Activated CD8-positive, alpha-beta memory T cell treated with anti-CD3 and anti-CD28 coated beads, Interleukin-2, amount 10 ng/mL, durations not matched to agents 7 days and 5 days (primary cell): ENCODE data around the gene METTL21C. TPM values are rescaled to one million over a fixed set of nuclear protein-coding genes. Genes with fewer than 3 reads are reported as not detected.

Experiments
- ATAC-seq: fragments of 150-1000 bp; cut with Tn5 transposase; one replicate; pipeline ENCODE4 v1.10.0; 2021; ENCODE audit warnings: moderate library complexity
- CTCF ChIA-PET: fragments of 350-600 bp; sonication (Branson Sonifier 250); formaldehyde crosslinking; loops from one replicate; lab custom pipeline; 2021; ENCODE audit warnings: antibody characterized with exemption; lab: Charles Lee
- DNase-seq: peaks from one replicate; pipeline ENCODE4 v3.0.0-alpha.2; 2020
- H3K27ac Mint-ChIP-seq: one replicate; pipeline ENCODE4 v1.8.0; 2021; ENCODE audit warnings: mild to moderate bottlenecking, mixed read lengths
- H3K27me3 Mint-ChIP-seq: one replicate; pipeline ENCODE4 v1.8.0; 2021; ENCODE audit warnings: mixed read lengths
- H3K36me3 Mint-ChIP-seq: one replicate; pipeline ENCODE4 v1.8.0; 2021; ENCODE audit warnings: mild to moderate bottlenecking, mixed read lengths
- H3K4me1 Mint-ChIP-seq: one replicate; pipeline ENCODE4 v1.8.0; 2021; ENCODE audit warnings: mixed read lengths
- H3K4me3 Mint-ChIP-seq: one replicate; pipeline ENCODE4 v1.8.0; 2021; ENCODE audit warnings: mild to moderate bottlenecking, moderate library complexity, mixed read lengths
- H3K9me3 Mint-ChIP-seq: one replicate; pipeline ENCODE4 v1.8.0; 2022; ENCODE audit warnings: low read depth, mixed read lengths
- total RNA-seq, 2 experiments: library from RNA; stranded (reverse); gene quantifications; one replicate each; pipeline ENCODE4 v1.2.3, GENCODE V29; 2021

The METTL21C gene
- total RNA-seq, 2 experiments from 2014 or later = not detected

DNA sequence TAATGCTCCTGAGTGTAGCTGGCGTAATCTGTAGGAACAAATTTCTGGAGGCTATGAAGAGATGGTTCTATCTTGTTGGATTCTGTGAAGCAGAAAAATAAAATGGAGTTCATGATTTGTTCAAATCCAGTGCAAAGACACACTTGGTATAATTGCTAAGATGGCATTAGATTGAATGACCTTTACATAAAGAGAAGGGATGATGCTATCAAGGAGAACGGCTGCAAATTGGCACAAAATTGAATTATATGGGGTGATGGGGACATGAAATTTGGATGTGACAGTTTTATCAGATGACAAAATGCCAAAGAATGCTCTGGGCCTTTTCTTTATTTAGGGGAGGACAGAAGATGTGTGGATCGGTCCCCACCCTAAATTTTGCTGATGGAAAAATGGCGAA lies 4.0 kb downstream of the METTL21C start:
- Mint-ChIP-seq H3K27ac (no peak overlapping the region), H3K36me3 (no peaks in the 10 kb centered on the region), H3K9me3 (no peaks in the 10 kb centered on the region), H3K27me3 (peaks cover 39% of the 10 kb centered on the region), H3K4me1 (peaks cover 8% of the 10 kb centered on the region), H3K4me3 (no peak overlapping the region)
- DNase-seq (no peak), ATAC-seq (no peak)
- CTCF ChIA-PET = no interaction called here

GRCh38 chr13:102688306-102688973 lies 6.4 kb downstream of the METTL21C start:
- H3K4me3 Mint-ChIP-seq = no peak overlapping the region
- H3K4me1 Mint-ChIP-seq = peaks cover 10% of the 10 kb centered on the region
- CTCF ChIA-PET = no interaction called here
- ATAC-seq = no peak
- no peaks in the 10 kb centered on the region for H3K9me3 Mint-ChIP-seq
- H3K27me3 Mint-ChIP-seq = peaks cover 21% of the 10 kb centered on the region
- peaks cover 1% of the 10 kb centered on the region for H3K36me3 Mint-ChIP-seq
- DNase-seq = no peak
- H3K27ac Mint-ChIP-seq = no peak overlapping the region

DNA sequence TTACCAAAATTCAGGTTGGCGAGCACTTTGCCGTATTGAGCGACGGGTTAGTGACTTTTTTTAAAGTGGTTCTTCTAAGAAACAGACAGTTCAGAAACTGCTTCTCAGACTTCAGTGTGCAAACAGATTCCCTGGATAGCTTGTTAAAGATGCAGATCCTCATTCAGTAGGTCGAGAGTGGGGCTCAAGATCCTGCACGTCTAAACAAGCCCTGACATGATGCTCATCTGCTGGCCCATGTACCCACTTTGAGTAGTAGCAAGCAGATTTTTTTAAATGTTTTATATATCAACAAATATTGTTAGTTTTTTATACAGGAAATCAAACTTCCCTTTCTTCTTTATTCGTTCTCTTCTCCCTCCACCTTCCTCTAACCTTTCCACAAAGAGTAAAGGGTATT lies 7.3 kb downstream of the METTL21C start:
- CTCF ChIA-PET = no interaction called here
- DNase-seq (no peak), ATAC-seq (no peak)
- Mint-ChIP-seq H3K27me3 (peaks cover 14% of the 10 kb centered on the region), H3K4me1 (peaks cover 15% of the 10 kb centered on the region), H3K4me3 (no peak overlapping the region), H3K27ac (no peak overlapping the region), H3K9me3 (no peaks in the 10 kb centered on the region), H3K36me3 (peaks cover 3% of the 10 kb centered on the region)

- ATAC-seq (peak; percentile 47), DNase-seq (no peak)
- H3K27me3 Mint-ChIP-seq = peaks cover 7% of the 10 kb centered on the region
- no peaks in the 10 kb centered on the region for H3K9me3 Mint-ChIP-seq
- CTCF ChIA-PET = interaction anchor here (1.6 kb wide), 1 partner anchor 94 kb away, joined by 4 read pairs; no protein-coding TSS in a partner anchor
- peaks cover 20% of the 10 kb centered on the region for H3K4me1 Mint-ChIP-seq
- H3K36me3 Mint-ChIP-seq = peaks cover 3% of the 10 kb centered on the region
- no peak overlapping the region for H3K4me3 Mint-ChIP-seq
- no peak overlapping the region for H3K27ac Mint-ChIP-seq
These were observed 8.8 kb downstream of the METTL21C start for GRCh38 chr13:102686024-102686423.

- CTCF ChIA-PET = interaction anchor here (1.4 to 1.7 kb wide), 2 partner anchors 102 to 187 kb away, joined by 5 read pairs; no protein-coding TSS in a partner anchor
- H3K27ac Mint-ChIP-seq = no peak overlapping the region
- peaks cover 38% of the 10 kb centered on the region for H3K4me1 Mint-ChIP-seq
- no peak for ATAC-seq
- H3K9me3 Mint-ChIP-seq = no peaks in the 10 kb centered on the region
- no peak for DNase-seq
- H3K4me3 Mint-ChIP-seq = no peak overlapping the region
- peaks cover 18% of the 10 kb centered on the region for H3K36me3 Mint-ChIP-seq
- peaks cover 3% of the 10 kb centered on the region for H3K27me3 Mint-ChIP-seq
These were observed 11.2 kb downstream of the METTL21C start for GRCh38 chr13:102683637-102684036.

DNA sequence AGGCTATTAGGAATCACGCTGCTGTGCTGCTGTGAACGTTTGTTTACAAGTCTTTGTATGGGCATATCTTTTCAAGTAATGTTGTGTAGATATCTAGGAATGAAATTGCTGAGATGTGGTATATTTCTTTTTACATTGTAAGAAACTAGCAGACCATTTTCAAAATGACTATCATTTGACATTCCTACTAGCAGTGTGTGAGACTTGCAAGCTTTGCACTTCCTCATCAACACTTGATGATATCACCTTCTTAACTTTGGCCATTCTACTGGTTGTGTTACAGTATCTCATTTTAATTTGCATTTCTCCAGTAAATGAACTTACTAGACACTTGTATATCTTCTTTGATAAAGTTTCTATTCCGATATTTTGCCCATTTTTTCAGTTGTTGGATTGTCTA lies 12.1 kb downstream of the METTL21C start:
- no peak for ATAC-seq
- Mint-ChIP-seq H3K27ac (no peak overlapping the region), H3K36me3 (peaks cover 22% of the 10 kb centered on the region), H3K27me3 (no peaks in the 10 kb centered on the region), H3K9me3 (no peaks in the 10 kb centered on the region), H3K4me1 (peaks cover 38% of the 10 kb centered on the region), H3K4me3 (no peak overlapping the region)
- CTCF ChIA-PET = interaction anchor here (1.4 to 1.7 kb wide), 2 partner anchors 102 to 188 kb away, joined by 5 read pairs; no protein-coding TSS in a partner anchor
- DNase-seq = no peak

DNA sequence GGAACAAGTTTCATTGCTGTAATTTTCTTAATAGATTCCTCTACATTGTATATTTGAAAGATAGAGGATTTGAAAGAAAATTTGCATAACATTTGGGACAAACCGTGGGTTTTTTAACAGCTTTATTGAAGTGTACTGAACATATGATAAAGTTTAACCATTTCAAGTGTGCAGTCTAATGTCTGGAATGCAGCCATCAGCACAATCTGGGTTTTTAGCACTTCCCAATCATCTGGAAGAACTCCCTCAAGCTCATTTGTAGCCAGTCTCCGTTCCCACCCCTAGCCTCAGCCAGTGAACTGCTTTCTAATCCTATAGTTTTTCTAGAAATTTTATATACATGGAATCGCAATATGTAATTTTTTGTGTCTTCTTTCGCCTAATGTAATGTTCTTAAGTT lies 12.6 kb downstream of the METTL21C start:
- H3K9me3 Mint-ChIP-seq = no peaks in the 10 kb centered on the region
- H3K36me3 Mint-ChIP-seq = peaks cover 26% of the 10 kb centered on the region
- CTCF ChIA-PET = interaction anchor here (1.4 to 1.7 kb wide), 2 partner anchors 101 to 188 kb away, joined by 5 read pairs; no protein-coding TSS in a partner anchor
- H3K4me1 Mint-ChIP-seq = peaks cover 38% of the 10 kb centered on the region
- H3K4me3 Mint-ChIP-seq = no peak overlapping the region
- H3K27me3 Mint-ChIP-seq = no peaks in the 10 kb centered on the region
- ATAC-seq (no peak), DNase-seq (no peak)
- H3K27ac Mint-ChIP-seq = no peak overlapping the region

GRCh38 chr13:102680842-102681740 lies 13.8 kb downstream of the METTL21C start:
- CTCF ChIA-PET = no interaction called here
- ATAC-seq (peak; percentile 61), DNase-seq (no peak)
- Mint-ChIP-seq H3K9me3 (no peaks in the 10 kb centered on the region), H3K36me3 (peaks cover 33% of the 10 kb centered on the region), H3K27ac (peak overlapping the region; percentile 61), H3K27me3 (no peaks in the 10 kb centered on the region), H3K4me3 (no peak overlapping the region), H3K4me1 (peaks cover 32% of the 10 kb centered on the region)

DNA sequence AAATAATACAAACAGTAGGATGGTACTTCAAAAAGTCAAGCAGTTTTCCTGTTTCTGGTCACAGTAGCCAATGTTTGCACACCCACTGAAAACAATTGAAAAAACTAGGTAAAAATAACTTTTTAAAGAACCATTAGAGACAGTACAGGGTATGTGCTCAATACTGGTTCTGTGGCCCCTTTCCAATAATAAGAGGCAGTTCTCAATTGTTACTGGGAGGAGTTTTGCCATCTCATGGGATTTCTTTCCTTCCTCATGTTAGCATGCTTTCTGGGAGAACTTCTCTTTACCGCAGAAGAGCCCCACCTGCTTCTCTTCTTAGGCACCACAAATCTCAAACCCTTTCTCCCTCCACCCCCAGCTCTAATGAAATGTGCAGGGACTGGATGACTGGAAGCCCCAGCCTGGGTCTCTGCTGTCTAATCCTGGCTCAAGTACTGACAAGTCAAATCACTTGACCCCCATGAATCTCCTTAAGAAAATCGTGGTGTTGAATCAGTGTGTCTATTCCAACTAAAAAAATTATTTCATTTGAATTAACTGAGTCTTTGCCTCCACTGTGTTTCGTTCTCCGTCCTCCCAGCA lies 14.6 kb downstream of the METTL21C start:
- Mint-ChIP-seq H3K36me3 (peaks cover 39% of the 10 kb centered on the region), H3K9me3 (no peaks in the 10 kb centered on the region), H3K4me3 (no peak overlapping the region), H3K27ac (peak overlapping the region; percentile 61), H3K4me1 (peaks cover 28% of the 10 kb centered on the region), H3K27me3 (no peaks in the 10 kb centered on the region)
- no peak for ATAC-seq
- CTCF ChIA-PET = interaction anchor here (1.0 kb wide), 1 partner anchor 166 kb away, joined by 3 read pairs; no protein-coding TSS in a partner anchor
- DNase-seq = no peak

DNA sequence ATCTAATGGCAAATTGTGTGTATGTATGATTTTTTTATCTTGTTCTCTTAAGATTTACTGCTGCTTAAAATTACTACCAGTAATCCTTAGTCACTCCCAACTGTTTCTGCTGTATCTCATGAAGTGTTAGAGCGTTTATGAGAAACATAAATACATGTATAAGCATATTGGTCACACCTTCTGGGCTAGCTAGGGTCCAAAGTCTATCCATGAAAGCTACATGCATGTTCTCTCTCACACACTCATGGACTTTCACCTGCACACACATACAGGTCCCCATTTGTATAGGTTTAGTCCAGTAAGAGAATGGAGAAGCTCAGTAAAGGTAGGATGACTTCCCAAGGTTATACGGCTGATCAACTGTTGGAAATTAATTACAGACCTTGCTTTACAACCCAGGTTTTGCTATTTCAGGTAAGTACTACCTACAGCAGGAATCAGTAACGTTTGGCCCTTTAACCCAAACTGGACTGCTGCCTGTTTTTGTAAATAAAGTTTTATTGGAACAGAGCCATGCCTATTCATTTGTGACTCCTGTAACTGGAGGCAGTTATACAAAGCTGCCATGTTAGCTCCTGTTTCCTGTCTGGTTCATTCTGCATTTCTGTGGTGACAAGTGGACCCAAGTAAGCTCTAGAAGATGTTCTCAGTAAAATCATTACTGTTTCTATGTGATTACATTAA lies 15.3 kb downstream of the METTL21C start:
- Mint-ChIP-seq H3K36me3 (peaks cover 41% of the 10 kb centered on the region), H3K27ac (no peak overlapping the region)

DNA sequence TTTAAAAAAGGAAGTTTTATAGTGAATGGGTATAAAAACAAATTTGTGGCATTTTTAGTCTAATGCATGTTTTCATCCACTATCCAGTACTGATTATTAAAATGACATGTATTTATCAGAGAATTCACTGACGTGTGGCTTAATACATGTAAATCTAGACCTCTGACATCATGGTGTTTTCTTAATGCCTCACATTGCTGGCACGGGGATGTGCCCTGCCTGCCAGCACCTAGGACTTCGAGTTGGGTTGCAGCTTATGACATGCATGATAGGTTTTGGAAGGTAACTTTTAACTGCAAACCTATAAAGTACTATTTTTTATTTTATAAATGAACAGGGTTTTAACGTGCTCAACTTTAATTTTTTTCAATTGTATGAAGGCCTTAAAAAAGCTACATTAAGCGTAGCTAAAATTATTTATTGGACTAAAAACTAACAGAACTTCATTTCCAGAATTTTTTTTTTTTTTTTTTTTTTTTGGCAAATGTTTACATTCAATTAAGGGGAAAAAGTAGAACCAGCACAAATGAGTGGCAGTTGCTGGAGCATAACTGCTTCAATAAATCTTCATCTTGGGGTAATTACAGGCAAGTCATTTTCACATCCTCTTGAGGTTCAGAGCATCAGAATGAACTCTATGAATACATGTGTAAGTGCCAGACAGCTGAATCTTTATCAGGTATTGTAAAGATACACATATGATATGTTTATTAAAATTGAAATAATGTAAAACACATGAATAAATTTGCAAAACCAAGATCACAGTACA lies 16.3 kb downstream of the METTL21C start:
- CTCF ChIA-PET = interaction anchor here (0.7 kb wide), 1 partner anchor 21 kb away, joined by 3 read pairs; no protein-coding TSS in a partner anchor
- ATAC-seq (no peak), DNase-seq (no peak)
- no peak overlapping the region for H3K27ac Mint-ChIP-seq
- peaks cover 44% of the 10 kb centered on the region for H3K36me3 Mint-ChIP-seq
- peaks cover 28% of the 10 kb centered on the region for H3K4me1 Mint-ChIP-seq
- no peaks in the 10 kb centered on the region for H3K9me3 Mint-ChIP-seq
- H3K4me3 Mint-ChIP-seq = no peak overlapping the region
- H3K27me3 Mint-ChIP-seq = no peaks in the 10 kb centered on the region

More for the DNA sequence above, 15.3 kb downstream of the METTL21C start:
- no peaks in the 10 kb centered on the region for H3K9me3 Mint-ChIP-seq
- CTCF ChIA-PET = interaction anchor here (1.0 kb wide), 1 partner anchor 167 kb away, joined by 3 read pairs; no protein-coding TSS in a partner anchor
- H3K27me3 Mint-ChIP-seq = no peaks in the 10 kb centered on the region
- ATAC-seq (no peak), DNase-seq (no peak)
- peaks cover 28% of the 10 kb centered on the region for H3K4me1 Mint-ChIP-seq
- H3K4me3 Mint-ChIP-seq = no peak overlapping the region

DNA sequence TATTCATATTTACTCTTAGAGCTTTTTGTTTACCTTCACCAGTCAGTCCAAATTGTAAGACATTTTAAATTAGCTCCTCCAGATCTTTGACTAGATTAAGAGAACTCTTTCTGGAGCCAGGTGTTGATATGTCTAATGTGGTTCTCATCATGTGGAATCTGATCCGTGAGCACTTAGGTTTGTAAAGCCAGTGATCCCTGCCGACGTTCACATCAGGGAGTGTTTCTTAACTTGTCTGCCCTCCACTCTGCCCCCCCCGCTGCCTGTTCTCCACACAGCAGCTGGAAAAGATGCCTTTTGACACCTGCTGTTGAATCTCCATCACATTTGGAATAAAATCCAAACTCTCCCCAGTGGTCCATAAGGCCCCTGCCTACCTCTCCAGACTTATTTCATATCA lies 17.7 kb downstream of the METTL21C start:
- ATAC-seq (no peak), DNase-seq (no peak)
- peaks cover 43% of the 10 kb centered on the region for H3K36me3 Mint-ChIP-seq
- no peaks in the 10 kb centered on the region for H3K27me3 Mint-ChIP-seq
- no peaks in the 10 kb centered on the region for H3K9me3 Mint-ChIP-seq
- H3K4me1 Mint-ChIP-seq = peaks cover 22% of the 10 kb centered on the region
- CTCF ChIA-PET = interaction anchor here (0.9 to 1.6 kb wide), 3 partner anchors 31 to 123 kb away, joined by 3 to 6 read pairs (median 3); no protein-coding TSS in a partner anchor
- H3K27ac Mint-ChIP-seq = no peak overlapping the region
- H3K4me3 Mint-ChIP-seq = no peak overlapping the region
